ENCODE data around the gene PPP1R16B. TPM values are rescaled to one million over a fixed set of nuclear protein-coding genes. Genes with fewer than 3 reads are reported as not detected.

Gene PPP1R16B
- total RNA-seq, 1 donor from 2014 or later = not detected

- no peak for DNase-seq (ENCODE audit: extremely low spot score, unreplicated experiment)
- Mint-ChIP-seq H3K27ac (ENCODE audit: unreplicated experiment) (no peak overlapping the region), H3K27me3 (ENCODE audit: unreplicated experiment) (peaks cover 51% of the 10 kb centered on the region), H3K9me3 (ENCODE audit: unreplicated experiment) (no peaks in the 10 kb centered on the region), H3K36me3 (ENCODE audit: unreplicated experiment) (no peaks in the 10 kb centered on the region), H3K4me1 (ENCODE audit: unreplicated experiment) (peaks cover 2% of the 10 kb centered on the region), H3K4me3 (ENCODE audit: unreplicated experiment) (no peak overlapping the region)
- TF ChIP-seq, protein P1, sequence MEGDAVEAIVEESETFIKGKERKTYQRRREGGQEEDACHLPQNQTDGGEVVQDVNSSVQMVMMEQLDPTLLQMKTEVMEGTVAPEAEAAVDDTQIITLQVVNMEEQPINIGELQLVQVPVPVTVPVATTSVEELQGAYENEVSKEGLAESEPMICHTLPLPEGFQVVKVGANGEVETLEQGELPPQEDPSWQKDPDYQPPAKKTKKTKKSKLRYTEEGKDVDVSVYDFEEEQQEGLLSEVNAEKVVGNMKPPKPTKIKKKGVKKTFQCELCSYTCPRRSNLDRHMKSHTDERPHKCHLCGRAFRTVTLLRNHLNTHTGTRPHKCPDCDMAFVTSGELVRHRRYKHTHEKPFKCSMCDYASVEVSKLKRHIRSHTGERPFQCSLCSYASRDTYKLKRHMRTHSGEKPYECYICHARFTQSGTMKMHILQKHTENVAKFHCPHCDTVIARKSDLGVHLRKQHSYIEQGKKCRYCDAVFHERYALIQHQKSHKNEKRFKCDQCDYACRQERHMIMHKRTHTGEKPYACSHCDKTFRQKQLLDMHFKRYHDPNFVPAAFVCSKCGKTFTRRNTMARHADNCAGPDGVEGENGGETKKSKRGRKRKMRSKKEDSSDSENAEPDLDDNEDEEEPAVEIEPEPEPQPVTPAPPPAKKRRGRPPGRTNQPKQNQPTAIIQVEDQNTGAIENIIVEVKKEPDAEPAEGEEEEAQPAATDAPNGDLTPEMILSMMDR (IDR thresholded peaks at IDR 0.05) = peak; percentile 94
Measured at GRCh38 chr20:38893565-38894090, 88.1 kb downstream of the PPP1R16B start.

DNA sequence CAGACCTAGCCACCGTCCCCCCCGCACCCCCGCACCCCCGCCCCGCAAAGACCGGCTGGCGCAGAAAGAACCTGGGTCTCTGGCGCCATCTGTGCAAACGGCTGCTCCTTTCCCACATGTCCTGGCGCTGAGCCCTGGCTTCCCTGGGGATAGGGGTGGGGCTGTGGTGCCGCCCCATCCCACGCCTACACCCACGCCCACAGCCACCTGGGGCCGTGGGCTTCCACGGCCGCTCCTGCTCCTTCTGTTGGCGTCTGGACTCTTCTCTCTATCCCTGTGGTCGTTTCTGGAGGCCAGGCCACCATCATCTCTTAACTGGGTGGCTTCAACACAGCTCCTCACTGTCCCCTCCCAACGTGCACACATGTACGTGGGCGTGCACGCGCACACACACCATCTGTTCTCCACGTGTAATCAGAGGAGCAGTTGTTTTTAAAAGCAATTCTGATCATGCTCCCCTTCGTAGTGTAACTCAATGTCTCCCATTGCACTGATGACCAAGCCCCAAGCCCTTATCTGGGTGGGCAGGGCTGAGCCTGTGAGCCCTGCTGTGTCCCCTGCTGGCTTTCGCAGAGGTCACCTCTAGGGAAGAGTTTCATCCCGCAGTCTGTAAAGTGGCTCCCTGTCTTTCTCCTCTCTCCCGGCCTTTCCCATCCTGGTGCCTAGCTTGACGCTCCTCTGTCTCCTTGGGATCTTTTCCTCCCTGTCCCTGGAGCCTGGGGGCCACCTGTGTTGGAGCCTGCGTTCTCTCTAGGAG lies 88.8 kb downstream of the PPP1R16B start:
- TF ChIP-seq, protein P1 (IDR thresholded peaks at IDR 0.05) = peak; percentile 16
- Mint-ChIP-seq H3K9me3 (ENCODE audit: unreplicated experiment) (no peaks in the 10 kb centered on the region), H3K4me3 (ENCODE audit: unreplicated experiment) (no peak overlapping the region), H3K27me3 (ENCODE audit: unreplicated experiment) (peaks cover 50% of the 10 kb centered on the region), H3K4me1 (ENCODE audit: unreplicated experiment) (peaks cover 2% of the 10 kb centered on the region), H3K27ac (ENCODE audit: unreplicated experiment) (no peak overlapping the region), H3K36me3 (ENCODE audit: unreplicated experiment) (no peaks in the 10 kb centered on the region)
- DNase-seq (ENCODE audit: extremely low spot score, unreplicated experiment) = no peak

GRCh38 chr20:38895098-38895949 lies 89.8 kb downstream of the PPP1R16B start:
- H3K36me3 Mint-ChIP-seq (ENCODE audit: unreplicated experiment) = no peaks in the 10 kb centered on the region
- no peak overlapping the region for H3K4me3 Mint-ChIP-seq (ENCODE audit: unreplicated experiment)
- no peaks in the 10 kb centered on the region for H3K9me3 Mint-ChIP-seq (ENCODE audit: unreplicated experiment)
- no peak for DNase-seq (ENCODE audit: extremely low spot score, unreplicated experiment)
- H3K4me1 Mint-ChIP-seq (ENCODE audit: unreplicated experiment) = peaks cover 2% of the 10 kb centered on the region
- no peak overlapping the region for H3K27ac Mint-ChIP-seq (ENCODE audit: unreplicated experiment)
- TF ChIP-seq, protein P1 (IDR thresholded peaks at IDR 0.05) = no peak
- peaks cover 42% of the 10 kb centered on the region for H3K27me3 Mint-ChIP-seq (ENCODE audit: unreplicated experiment)

- no peak for DNase-seq (ENCODE audit: extremely low spot score, unreplicated experiment)
- peaks cover 43% of the 10 kb centered on the region for H3K27me3 Mint-ChIP-seq (ENCODE audit: unreplicated experiment)
- H3K27ac Mint-ChIP-seq (ENCODE audit: unreplicated experiment) = no peak overlapping the region
- H3K9me3 Mint-ChIP-seq (ENCODE audit: unreplicated experiment) = no peaks in the 10 kb centered on the region
- H3K4me3 Mint-ChIP-seq (ENCODE audit: unreplicated experiment) = no peak overlapping the region
- TF ChIP-seq, protein P1 (IDR thresholded peaks at IDR 0.05) = no peak
- peaks cover 2% of the 10 kb centered on the region for H3K4me1 Mint-ChIP-seq (ENCODE audit: unreplicated experiment)
- no peaks in the 10 kb centered on the region for H3K36me3 Mint-ChIP-seq (ENCODE audit: unreplicated experiment)
Measured at GRCh38 chr20:38896009-38896594, 90.6 kb downstream of the PPP1R16B start.
